Activated effector memory CD4-positive, alpha-beta T cell treated with anti-CD3 and anti-CD28 coated beads, Interleukin-2, amount 50 U/mL, for 16 hours (primary cell): Measurements from ENCODE around the gene LIMS1.
A peak's percentile ranks its signal among the peaks of the same experiment; 100 is the strongest.
"Not testable (repeated sequence)": the region's sequence is repeated elsewhere in the genome, so short reads cannot be mapped to it uniquely, and the experiment has no call there.

Experiments used
- DNase-seq: peaks from one replicate; pipeline ENCODE4 v3.0.0-alpha.2; 2020

Gene LIMS1, protein sequence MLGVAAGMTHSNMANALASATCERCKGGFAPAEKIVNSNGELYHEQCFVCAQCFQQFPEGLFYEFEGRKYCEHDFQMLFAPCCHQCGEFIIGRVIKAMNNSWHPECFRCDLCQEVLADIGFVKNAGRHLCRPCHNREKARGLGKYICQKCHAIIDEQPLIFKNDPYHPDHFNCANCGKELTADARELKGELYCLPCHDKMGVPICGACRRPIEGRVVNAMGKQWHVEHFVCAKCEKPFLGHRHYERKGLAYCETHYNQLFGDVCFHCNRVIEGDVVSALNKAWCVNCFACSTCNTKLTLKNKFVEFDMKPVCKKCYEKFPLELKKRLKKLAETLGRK

DNA sequence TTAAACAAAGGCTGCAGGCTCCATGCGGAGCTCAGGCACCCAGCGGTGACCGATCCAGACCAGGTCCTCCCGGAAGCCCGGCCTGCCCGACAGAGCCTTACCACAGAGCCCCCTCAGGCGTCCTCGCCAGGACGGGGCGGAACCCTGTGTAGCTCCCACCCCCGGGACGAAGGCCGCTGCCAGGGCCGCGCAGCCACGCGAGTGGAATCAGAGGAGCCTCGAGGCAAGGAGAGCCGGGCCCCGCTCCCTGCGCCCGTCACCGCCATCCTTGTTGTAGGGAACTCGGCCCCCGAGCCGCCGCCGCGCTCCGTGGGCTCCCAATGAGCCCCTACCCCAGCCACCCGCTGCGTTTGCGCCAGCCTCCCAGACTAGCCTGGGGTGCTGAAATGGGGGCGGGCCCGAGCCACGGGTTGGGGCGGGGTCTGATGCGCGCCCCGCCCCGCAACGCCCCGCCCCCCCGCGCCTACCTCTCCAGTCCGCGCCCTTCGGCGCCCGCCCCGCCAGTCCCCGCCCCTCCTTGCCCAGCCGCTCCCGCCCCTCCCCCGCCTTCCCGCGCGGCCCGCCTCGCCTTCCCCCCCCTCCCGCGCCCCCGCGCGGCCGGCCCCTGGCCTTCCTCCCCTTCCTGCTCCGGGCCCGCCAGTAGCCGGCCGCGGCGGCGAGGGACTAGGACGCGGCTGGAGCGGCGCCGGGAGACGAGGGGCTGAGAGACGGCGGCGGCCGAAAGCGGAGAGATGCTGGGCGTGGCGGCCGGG lies at the start of gene LIMS1:
LIMS1 (plus strand) TSS at position 639 of the 752 bp plus-strand sequence; CDS start at position 732, 93 bp downstream.
- peak; percentile 94 for DNase-seq

DNA sequence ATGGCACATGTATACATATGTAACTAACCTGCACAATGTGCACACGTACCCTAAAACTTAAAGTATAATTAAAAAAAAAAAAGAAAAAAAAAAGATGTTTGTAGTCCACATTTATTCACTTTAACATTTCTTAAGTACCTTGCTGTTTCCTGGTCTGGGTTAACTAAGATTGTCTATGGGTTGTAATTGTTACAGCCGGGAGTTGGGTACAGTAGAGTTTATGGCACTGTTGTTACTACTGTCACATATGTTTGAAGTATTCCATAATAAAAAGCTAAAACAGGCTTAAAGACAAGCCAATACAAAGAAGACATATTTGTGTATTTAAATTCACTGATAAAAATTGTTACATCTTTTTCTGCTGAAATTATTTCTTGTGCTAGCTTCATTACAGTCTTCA lies 49.0 kb upstream of the LIMS1 start:
- DNase-seq: no peak

DNA sequence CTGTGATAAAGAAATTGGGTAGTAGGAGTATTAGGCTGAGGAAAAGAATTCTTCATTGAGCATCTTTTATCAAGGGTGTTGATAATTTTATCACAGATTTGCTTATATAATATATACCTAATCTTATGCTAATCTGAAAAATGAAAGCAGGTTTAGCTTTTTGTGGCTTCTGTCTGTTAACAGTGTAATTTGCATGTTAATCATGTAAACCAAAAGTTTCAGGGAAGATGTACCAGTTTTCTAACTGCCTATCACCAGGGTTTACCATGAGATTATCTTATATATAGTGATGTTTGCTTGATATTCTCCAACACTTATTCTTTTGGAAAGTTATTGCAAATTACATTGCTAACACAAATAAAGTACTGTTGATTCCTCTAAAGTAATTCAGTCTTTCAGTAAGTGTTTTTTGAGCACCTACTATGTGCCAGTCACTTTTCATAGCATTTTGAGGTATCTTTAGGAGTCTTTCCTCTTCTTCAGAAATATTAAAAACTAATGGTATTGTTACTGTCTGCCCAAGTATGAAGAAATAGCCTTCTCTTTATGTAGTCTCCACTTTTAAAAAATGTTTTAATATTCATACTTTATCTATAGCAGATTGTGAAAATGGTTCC lies 43.7 kb upstream of the LIMS1 start:
- DNase-seq: no peak

DNA sequence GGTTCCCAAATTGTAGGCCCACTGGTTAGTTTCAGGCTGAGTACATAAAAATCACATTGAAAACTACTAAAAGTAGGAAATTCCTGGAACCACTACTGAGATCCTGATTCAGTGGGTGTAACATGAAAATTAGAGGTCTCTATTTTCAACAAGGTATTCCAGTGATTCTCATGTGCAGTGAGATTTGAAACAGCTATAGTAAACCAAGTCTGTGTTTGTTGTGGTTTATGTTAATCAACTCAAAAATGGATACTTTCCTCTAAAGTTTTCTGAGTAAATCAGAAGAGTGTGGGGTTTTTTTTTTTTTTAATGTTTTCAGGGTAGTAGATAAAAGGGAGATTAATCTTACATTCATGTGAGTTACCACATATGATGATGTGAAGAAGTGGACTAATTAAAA lies 42.4 kb upstream of the LIMS1 start:
- DNase-seq: no peak

DNA sequence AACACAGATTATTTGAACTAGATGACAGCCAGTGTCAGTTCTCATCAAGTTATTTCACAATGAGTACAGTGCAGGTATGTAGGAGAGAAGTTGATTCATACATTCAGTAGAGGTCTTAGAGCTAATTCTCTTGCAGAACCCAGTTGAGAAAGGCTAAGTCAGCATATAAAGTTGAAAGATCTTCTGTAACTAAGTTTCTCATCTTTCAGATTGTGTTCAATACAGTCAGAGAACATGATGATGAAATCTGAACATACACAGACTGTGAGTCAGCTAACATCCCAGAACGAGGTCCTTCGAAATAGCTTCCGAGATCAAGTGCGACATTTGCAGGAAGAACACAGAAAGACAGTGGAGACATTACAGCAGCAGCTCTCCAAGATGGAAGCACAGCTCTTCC lies 41.9 kb upstream of the LIMS1 start:
- DNase-seq: no peak

DNA sequence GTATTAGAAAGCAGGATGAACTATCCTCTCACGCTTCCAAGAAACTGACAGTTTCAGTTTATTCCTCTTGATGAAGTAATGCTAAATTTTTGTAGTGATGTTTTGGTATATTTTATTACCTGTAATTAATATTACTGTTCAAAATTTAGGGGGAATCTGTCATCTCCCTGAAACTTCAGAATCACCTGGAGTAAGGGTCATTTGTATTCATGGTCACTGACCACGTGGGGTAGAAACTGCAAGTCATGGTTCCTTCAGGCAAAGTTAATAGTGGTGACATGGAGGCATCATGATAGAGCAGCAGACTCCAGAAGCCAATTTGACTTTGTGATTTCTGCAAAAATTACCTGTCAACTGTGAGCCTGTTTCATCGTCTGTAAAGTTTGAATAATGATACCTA lies 38.1 kb upstream of the LIMS1 start:
- not testable (repeated sequence) for DNase-seq

DNA sequence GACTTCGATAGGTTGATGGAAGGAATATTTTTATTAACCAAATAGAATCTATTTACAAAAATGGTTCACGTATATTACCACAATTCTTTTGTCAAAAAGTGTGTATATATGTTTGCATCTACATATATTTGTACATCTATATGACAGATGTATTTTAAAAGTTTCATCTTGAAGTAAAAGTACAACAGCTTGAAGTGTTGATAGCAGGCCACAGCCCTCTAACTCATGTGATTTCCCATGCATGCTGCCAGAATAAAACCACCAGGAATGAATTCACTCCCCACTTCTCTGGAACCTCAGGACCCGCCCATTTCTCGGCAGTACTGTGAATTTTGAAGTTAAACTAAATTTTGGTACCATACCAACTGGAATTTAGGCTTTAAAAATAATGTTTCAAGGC lies 26.6 kb upstream of the LIMS1 start:
- DNase-seq: not testable (repeated sequence)

DNA sequence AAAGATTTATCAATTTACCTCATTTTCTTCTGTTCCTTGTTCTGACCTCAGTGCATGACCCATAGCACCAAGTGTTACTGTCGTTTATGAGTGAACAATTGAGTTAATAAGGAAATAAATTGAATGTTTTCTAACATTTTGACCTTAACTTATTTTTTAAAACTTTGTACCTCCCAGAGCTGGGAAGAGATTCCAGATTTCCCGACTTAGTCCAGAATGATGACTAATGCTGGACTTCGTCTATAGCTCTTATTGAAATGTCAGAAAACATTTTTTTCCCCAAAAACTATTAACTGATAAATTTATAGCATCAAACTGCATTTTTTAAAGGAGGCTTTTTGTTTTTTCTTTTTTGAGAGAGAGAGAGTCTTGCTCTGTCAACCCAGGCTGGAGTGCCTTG lies 21.8 kb upstream of the LIMS1 start:
- DNase-seq: not testable (repeated sequence)

DNA sequence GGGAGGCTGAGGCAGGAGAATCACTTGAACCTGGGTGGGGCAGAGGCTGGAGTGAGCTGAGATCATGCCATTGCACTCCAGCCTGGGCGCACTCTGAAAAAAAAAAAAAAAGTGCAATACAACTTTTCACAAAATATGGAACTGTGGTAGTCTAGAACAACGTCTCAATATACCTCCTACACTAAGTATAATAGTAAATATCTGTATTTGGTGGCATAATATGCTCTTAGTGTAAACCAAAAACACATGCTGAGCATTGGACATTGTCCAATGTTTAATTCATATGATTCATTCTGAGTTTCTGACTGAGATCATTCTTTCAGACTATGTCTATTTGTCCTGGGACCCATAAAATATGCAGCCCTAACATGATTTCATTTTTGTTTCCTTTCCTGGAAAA lies 19.8 kb upstream of the LIMS1 start:
- DNase-seq: not testable (repeated sequence)

DNA sequence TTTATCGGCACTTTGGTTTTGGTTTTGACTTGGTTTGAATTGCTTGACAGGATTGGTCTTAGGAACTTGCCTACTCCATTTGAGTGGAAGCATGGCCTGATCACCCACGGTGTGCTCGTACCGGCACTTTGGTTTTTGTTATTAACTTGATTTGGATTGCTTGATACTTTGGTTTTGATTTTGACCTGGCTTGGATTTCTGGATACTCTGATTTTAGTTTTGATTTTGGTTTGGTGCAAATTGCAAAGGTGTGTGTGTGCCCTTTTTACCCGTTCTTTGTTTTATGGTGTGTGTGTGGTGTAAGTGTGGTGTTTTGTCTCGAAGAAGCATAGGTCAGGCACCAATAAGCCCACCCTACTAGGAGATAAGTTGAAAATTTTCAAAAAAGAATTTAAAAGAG lies 9.6 kb upstream of the LIMS1 start:
- DNase-seq: not testable (repeated sequence)

DNA sequence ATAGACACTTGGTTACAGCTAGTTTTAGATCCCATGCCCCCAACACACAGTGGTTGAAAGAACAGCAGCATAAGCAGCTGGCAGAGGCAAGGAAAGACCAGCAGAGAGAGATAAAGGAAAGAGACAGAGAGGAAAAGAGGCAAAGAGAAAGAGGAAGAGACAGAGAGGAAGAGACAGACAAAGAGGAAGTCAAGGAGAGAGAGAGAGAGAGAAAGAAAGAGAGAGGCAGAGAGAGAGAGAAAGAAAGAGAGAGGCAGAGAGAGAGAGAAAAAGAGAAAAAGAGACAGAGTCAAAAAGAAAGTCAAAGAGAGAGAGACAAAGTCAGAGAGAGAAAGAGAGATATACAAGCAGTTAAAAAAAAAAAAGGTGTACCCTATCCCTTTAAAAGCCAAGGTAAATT lies 9.0 kb upstream of the LIMS1 start:
- not testable (repeated sequence) for DNase-seq

DNA sequence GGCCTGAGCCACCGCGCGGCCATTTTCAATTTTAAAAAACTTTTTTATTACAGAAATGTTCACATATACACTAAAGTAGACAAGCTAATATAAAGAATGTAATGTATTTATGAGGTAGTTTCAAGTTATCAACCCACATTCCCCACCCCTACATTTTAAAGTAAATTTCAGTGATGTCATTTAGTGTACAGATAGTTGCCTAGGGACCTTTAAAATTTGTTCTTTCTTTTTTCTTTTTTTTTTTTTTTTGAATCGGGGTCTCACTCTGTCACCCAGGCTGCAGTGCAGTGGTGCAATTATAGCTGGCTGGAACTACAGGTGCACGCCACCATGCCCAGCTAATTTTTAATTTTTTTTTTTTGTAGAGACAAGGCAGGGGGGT lies 2.6 kb upstream of the LIMS1 start:
- no peak for DNase-seq

DNA sequence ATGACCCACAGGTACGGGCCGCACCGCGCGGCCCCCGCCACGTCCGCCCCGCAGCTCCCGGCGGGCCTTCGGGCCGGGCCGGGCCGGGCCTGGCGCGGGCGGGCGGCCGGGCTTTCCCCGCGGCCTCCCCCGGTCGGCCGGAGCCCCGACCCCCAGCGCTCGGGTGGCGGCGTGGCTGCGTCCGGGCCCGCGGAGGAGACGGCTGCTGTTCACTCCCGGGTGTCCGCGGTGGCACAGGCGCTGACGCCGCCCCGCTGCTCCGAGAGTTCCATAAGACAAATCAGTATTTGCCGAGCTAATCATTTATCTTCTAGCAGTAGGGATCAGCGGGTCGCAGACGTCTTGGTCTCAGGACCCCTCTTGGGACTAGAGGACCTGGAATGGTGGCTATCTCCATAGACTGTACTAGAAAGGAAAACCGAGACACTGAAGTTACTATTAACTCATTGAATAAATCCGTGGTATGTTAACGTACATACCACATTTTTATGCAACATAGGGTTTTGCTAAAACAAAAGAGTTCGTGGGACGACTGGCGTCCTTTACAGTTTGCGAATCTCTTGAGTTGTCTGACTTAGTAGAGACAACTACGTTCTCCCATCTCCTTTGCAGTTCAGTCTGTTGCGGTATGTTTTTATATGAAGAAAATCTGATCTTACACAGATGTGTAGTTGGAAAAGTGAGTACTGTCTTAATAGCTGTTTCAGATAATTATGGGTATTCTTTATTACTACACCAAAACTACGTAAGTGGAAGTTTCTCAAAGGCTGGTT lies 500 bp downstream of the LIMS1 start:
- peak; percentile 78 for DNase-seq

DNA sequence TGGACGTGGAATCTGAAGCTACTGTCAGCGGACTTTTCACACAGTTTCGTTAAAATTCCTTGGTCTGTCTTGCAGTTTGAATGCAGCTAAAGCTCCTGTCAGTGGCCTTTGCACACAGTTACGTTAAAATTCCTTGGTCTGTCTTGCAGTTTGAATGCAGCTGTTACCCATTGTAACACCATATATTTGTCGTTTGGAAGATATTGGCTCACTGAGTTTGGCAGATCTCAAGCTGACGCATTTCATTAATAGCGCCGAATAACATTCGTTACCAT lies 1.0 kb downstream of the LIMS1 start:
- DNase-seq: no peak

DNA sequence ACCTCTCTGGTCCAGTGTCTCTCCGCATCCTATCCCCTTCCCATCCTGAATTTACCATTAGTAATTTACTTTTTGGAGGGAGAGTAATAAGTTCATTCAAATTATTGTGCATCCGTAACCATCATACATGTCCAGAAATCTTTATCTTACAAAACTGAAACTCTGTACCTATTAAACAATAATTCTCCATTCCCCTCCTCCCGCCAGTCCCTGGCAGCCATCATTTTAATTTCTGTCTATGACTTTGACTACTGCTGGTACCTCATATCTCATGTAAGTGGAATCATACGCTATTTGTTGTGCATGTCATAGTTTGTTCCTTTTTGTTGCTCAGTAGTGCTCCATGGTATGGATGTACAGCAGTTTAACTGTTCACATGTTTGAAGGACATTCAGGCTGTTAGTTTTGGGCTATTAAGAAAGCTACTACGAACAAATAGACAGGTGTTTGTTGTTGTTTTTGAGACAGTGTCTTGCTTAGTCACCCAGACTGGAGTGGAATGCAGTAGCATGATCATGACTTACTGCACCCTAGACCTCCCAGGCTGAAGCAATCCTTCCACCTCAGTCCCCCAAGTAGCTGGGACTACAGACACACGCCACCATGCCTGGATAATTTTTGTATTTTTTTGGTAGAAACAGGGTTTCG lies 2.0 kb downstream of the LIMS1 start:
- DNase-seq: no peak

DNA sequence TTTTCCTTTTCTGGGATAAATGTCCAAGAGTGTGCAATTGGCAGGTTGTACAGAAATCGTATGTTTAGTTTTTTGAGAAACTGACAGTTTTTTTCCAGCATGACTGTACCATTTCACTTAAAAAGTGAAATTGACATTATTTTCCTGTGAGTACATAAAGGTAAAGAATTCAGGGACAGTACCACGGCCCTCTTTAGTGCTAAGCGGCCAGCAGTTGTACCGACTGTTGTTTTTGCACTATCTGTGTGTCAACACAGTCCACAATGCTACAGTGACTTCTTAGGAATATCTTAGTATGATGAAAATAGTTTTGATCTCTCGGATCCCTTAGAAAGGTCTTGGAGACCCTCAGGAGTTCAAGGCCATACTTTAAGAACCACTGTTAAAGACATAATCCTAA lies 2.6 kb downstream of the LIMS1 start:
- no peak for DNase-seq

DNA sequence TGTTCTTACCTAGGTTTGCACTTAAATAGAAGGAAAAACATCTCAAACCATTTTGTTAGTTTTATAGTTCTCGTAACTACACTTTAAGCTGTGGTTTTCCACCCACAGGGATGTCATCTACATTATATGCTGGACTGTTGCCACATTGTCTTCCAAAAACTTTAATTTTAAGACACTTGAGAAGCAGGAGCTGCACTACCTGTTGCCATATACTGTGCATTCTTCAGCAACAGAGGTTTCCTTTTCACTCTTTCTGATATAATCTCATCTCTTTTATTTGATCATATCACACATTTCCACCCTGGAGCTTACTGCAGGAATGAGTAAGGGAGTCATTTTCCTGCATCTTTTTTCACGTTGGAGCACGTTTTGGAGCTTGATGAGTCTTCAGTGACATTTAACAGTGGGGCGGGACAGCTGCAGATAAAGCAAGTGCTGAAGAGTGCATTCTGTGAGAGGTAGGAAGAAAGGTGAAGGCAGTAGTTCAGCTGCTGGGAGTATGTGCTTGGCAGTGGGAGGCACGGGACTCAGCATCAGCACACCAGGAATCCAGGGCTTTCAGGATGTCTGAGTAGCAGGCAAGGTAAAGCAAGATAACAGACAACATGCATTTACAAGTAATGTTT lies 3.8 kb downstream of the LIMS1 start:
- no peak for DNase-seq

DNA sequence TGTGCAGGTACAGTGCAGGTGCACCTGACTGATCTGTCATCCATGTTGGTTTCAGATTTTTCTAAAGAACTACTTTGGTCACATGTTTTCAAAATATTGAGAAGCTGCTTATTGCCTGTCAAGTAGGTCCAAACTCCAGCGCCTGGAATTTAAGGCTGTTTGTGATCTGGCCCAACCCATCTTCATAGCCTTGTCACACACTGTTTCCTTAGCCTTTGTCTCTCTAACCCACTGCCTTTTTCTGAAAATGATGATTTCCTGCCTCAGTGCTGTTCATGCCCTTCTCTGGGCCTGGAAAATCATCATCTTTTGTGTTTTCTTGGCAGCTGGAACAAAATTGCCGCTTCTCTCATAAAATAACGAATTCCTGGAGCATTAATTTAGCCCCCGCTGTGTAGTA lies 7.2 kb downstream of the LIMS1 start:
- no peak for DNase-seq

DNA sequence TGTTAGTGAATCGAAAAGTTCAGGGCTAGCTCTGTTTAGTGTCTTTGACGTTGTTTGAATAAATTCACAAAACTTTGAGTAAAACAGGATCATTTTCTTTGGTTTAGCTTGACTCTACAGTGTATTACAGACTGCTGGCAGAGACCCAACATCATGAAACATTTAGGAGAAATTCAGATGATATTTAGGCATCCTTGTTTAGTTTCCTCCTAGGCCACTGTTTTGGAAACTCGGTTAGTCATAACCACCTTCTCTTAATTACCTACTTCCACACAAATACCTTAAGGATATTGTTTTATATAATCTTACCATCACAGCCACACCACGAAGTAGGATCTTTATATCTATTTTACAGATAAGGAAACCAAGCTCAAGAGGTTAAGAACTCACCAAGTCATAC lies 7.8 kb downstream of the LIMS1 start:
- no peak for DNase-seq

DNA sequence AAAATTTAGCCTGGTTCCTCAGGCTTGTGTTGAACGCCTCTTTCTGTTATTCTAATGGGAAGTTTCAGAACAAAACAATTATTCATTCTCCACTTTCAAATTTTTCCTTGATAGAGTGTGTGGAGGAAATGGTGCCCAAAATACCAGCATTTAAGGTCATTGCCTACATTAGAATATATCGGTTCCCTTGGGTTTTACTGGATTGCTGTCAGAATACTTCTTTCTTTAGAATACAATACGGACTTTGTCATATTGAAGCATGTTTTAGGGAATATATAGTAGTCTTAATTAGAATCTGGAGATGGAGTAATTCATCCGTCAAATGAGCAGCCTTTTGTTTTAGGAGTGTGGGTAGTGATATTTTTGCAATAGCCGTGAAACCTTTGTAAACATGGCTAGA lies 13.3 kb downstream of the LIMS1 start:
- no peak for DNase-seq

DNA sequence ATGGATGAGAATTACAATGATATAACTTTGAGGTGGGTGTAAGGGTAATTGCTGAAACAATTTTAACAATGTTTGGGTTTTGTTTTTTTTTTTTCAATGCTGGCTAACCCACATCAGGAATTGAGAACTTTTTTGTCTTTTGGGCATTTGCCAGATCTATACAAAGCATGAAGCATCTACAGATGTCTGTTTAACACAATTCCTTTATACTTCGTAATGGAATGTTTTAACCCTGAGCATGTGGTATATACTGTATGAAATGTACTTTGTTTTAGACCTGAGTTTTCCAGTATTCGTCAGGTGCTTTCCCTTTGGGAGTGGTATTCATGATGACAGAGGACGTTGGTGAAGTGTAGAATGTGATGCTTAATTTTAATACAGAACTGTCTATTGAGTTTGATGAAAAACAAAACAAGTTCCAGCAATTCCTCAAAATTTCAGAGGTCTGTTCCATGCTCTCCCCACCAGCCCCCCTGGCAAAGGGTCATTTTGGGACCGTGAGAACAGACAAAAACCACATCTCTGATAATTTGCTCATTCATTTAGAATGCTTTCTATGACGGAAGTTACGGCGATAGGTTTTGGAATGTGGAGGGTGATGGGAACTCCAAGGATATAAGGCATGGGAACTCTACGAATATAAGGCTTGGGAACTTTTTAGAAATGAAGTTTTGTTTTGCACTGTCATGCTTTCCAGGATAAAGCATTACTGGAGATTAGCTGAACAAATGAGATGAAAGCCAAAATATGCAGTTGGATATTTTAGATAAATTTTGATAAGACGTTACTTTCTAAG lies 14.1 kb downstream of the LIMS1 start:
- no peak for DNase-seq

DNA sequence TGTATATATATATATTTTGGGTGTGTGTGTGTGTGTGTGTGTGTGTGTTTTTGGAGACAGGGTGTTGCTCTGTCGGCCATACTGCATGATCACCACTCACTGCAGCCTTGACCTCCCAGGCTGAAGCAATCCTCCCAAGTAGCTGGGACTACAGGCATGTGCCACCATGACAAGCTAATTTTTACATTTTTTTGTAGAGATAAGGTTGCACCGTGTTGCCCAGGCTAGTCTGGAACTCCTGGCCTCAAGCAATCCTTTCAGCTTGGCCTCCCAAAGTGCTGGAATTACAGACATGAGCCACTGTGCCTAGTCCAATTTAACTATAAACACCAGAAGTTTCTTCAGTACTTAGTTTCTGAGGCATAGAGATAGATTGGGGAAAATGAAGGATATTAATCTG lies 18.3 kb downstream of the LIMS1 start:
- DNase-seq: no peak
